Subcutaneous abdominal adipose tissue (tissue), 5 donors: ENCODE results near the gene RUNX3.

Experiments
- H3K27ac ChIP-seq: one replicate; pipeline ENCODE4 v1.7.0; 2013; ENCODE audit warnings: low read depth, mild to moderate bottlenecking, inconsistent platforms, low read length, moderate library complexity
- H3K27me3 ChIP-seq, 5 donors: one replicate each; pipeline ENCODE4 v1.7.0; 2013; ENCODE audit warnings: low read length in 5 of 5, inconsistent platforms in 1 of 5; ENCODE audit not compliant: control insufficient read depth in 5 of 5, insufficient read depth in 4 of 5
- H3K36me3 ChIP-seq, 5 donors: one replicate each; pipeline ENCODE4 v1.7.0; 2013; ENCODE audit warnings: low read length in 5 of 5; ENCODE audit not compliant: control insufficient read depth in 5 of 5, insufficient read depth in 5 of 5
- H3K4me1 ChIP-seq, 5 donors: one replicate each; pipeline ENCODE4 v1.7.0; 2013; ENCODE audit warnings: low read length in 5 of 5, mild to moderate bottlenecking in 3 of 5, moderate library complexity in 1 of 5; ENCODE audit not compliant: control insufficient read depth in 5 of 5, insufficient read depth in 5 of 5
- H3K4me3 ChIP-seq, 5 donors: one replicate each; pipeline ENCODE4 v1.7.0; 2013; ENCODE audit warnings: low read length in 5 of 5, low read depth in 1 of 5
- H3K9ac ChIP-seq, 5 donors: one replicate each; pipeline ENCODE4 v1.7.0; 2013; ENCODE audit warnings: low read length in 5 of 5, mild to moderate bottlenecking in 4 of 5, moderate library complexity in 3 of 5
- H3K9me3 ChIP-seq, 5 donors: one replicate each; pipeline ENCODE4 v1.7.0; 2013; ENCODE audit warnings: low read length in 5 of 5; ENCODE audit not compliant: control insufficient read depth in 5 of 5
- donor health status: healthy.
- donor health status: healthy.
- donor health status: healthy.
- donor health status: healthy.
- donor health status: healthy.

RUNX3 gene

GRCh38 chr1:24969596-24970398 lies 39.7 kb upstream of the RUNX3 start:
- Histone ChIP-seq H3K4me1 (peaks cover 0 to 5% (median 0%) of the 10 kb centered on the region in 5 donors), H3K27ac (no peak overlapping the region), H3K9me3 (peaks cover 0 to 8% (median 6%) of the 10 kb centered on the region in 5 donors), H3K4me3 (no peak overlapping the region), H3K9ac (no peak overlapping the region), H3K36me3 (no peaks in the 10 kb centered on the region), H3K27me3 (peaks cover 7 to 46% (median 25%) of the 10 kb centered on the region in 5 donors)

DNA sequence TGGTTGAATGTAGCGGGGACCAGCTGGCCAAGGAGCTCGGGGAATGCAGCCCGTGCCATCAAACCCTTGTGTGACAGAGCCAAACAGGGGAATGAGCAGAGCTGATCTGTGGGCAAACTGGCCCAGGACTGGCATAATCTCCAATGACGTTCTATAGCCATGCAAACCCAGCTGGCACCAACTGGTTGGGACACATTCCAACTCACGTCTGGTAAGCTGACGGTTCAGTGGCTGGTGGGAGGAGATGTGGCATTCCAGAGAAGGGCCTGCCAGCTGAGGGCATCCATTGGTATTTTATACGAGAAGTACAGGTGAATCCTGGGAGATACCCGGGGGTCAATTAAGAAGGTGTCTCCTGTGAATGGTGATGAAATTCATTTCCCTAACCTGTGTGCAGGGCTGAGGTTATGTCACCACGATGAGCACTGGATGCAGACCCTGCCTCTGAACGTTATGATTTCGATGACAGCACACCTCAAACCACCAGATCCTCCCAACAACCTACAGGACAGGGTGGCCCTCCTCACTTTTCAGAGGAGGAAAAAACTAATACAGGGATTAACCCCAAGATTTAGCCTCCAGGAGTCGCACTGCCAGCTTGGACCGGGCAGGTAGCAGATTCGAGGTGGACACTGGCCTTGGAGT lies 39.0 kb upstream of the RUNX3 start:
- peaks cover 0 to 5% (median 0%) of the 10 kb centered on the region in 5 donors for H3K4me1 ChIP-seq
- no peak overlapping the region for H3K27ac ChIP-seq
- peaks cover 7 to 46% (median 25%) of the 10 kb centered on the region in 5 donors for H3K27me3 ChIP-seq
- H3K36me3 ChIP-seq: no peaks in the 10 kb centered on the region
- no peak overlapping the region for H3K9ac ChIP-seq
- peaks cover 0 to 3% (median 0%) of the 10 kb centered on the region in 5 donors for H3K9me3 ChIP-seq
- no peak overlapping the region for H3K4me3 ChIP-seq

DNA sequence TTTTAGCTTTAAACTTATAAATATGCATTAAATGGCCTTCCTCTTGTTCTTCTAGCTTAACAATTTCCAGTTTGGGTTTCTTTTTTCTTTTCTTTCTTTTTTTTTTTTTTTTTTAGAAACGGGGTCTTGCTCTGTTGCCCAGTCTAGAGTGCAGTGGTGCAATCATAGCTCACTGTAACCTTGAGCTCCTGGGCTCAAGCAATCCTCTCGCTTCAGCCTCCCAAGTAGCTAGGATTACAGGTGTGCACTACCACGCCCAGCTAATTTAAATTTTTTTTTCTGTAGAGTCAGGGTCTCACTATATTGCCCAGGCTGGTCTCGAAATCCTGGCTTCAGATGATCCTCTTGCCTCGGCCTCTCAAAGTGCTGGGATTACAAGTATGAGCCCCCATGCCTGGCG lies 37.9 kb upstream of the RUNX3 start:
- Histone ChIP-seq H3K4me3 (no peak overlapping the region), H3K4me1 (peaks cover 0 to 5% (median 0%) of the 10 kb centered on the region in 5 donors), H3K27me3 (peaks cover 7 to 48% (median 28%) of the 10 kb centered on the region in 5 donors), H3K9me3 (no peaks in the 10 kb centered on the region), H3K9ac (no peak overlapping the region), H3K27ac (no peak overlapping the region), H3K36me3 (no peaks in the 10 kb centered on the region)

- H3K9me3 ChIP-seq: no peaks in the 10 kb centered on the region
- H3K9ac ChIP-seq: no peak overlapping the region
- no peaks in the 10 kb centered on the region for H3K36me3 ChIP-seq
- no peak overlapping the region for H3K27ac ChIP-seq
- no peak overlapping the region for H3K4me3 ChIP-seq
- peaks cover 0 to 5% (median 0%) of the 10 kb centered on the region in 5 donors for H3K4me1 ChIP-seq
- peaks cover 7 to 45% (median 29%) of the 10 kb centered on the region in 5 donors for H3K27me3 ChIP-seq
Measured at GRCh38 chr1:24967555-24967954, 37.5 kb upstream of the RUNX3 start.

DNA sequence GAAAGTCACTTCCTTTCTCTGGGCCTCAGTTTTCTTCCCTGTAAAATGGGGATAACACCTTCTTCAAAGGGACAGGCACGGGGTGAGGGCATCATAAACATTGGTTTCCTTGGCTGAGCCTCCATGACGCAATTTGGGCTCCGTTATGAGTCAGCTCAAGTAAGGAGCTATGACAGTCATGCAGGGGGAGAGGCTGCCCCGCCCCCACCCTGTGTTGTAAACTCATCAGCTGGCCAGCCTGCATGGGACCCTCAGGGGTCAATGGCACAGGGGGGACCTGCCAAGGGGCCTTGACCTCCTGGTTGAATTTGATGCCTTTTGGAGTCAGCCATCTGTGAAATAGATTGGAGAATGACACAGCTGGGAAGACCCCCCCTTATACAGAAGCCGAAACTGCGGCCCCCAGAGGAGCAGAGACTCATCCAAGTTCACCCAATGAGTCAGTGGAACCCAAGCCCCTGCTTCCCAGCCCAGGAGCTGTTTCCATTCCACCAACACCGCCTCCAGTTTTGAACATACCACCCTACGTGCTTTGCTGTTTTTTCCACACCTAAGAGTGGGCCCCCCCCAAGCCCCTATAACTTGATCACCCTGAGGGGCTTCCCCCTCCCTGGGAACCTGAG lies 36.8 kb upstream of the RUNX3 start:
- Histone ChIP-seq H3K27ac (no peak overlapping the region), H3K4me3 (no peak overlapping the region), H3K36me3 (no peaks in the 10 kb centered on the region), H3K27me3 (peaks cover 7 to 45% (median 30%) of the 10 kb centered on the region in 5 donors), H3K4me1 (peaks cover 0 to 5% (median 0%) of the 10 kb centered on the region in 5 donors), H3K9ac (no peak overlapping the region), H3K9me3 (no peaks in the 10 kb centered on the region)

DNA sequence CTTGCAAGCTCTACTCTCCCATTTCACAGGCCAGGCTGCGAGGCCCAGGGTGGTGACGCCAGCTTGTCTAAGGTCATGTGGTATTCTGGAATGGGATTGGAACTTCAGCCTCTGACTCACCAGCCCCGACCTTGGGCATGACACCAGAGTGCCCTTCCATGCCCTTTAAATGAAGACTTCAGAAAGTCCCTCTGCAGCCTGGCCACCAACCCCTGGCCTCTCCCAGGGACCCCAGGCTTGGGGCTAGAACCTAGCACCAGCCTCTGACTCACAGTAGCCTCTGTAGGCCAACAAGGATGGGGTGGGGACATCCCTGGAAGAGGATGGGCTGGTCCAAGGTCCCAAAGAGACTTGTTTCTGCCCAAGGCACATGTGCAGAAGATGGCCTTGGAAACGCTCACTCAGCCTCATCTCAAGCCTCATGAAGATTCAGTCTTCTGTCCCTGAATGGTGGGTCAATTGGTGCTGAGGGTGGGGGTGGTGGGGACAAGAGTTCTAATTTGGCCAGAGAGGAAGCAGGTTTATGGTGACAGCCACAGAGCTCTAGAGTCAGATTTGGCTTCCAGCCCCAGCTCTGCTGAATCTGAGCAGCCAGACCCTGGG lies 36.1 kb upstream of the RUNX3 start:
- peaks cover 9 to 44% (median 32%) of the 10 kb centered on the region in 5 donors for H3K27me3 ChIP-seq
- no peaks in the 10 kb centered on the region for H3K9me3 ChIP-seq
- H3K4me3 ChIP-seq: no peak overlapping the region
- H3K36me3 ChIP-seq: no peaks in the 10 kb centered on the region
- H3K4me1 ChIP-seq: peaks cover 0 to 5% (median 0%) of the 10 kb centered on the region in 5 donors
- H3K27ac ChIP-seq: no peak overlapping the region
- no peak overlapping the region for H3K9ac ChIP-seq

GRCh38 chr1:24965571-24965930 lies 35.5 kb upstream of the RUNX3 start:
- Histone ChIP-seq H3K4me1 (peaks cover 0 to 5% (median 0%) of the 10 kb centered on the region in 5 donors), H3K9me3 (no peaks in the 10 kb centered on the region), H3K4me3 (no peak overlapping the region), H3K27ac (no peak overlapping the region), H3K9ac (no peak overlapping the region), H3K27me3 (peaks cover 11 to 43% (median 28%) of the 10 kb centered on the region in 5 donors), H3K36me3 (no peaks in the 10 kb centered on the region)

DNA sequence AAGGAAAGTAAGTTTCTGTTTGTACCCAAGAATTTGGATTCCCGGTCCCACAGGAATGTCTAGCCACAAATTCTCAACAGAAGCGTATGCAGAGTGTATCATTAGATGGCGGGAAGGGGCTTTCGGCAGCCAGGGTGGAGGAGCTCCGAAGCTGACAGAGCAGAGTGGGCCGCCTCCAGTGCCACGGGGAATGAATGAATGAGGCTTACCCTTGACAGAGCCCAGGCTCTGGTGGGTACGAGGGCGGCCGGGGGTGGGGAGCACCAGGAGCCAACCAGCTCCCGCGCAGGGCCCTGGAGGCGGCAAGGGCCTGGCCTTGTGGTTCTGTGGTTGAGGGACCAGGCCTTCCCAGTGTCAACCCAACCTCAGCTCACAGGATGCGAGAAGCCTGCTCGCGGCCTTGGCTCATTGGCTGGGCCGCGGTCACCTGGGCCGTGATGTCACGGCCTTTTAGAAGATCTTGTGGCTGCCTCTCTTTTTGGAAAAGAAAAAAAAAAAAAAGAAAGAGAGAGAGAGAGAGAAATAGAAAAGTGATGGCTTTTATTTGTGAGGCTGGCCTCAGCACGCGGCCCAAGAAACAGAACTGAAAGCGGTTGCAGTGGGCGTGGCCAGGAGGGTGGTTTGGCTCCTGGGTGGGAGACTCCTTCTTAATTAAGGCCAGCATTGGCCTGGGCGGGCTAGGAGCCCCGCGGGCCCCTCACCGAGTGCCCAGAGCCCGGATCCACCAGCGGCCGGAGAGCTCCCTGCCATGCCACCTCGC lies 34.9 kb upstream of the RUNX3 start:
- no peak overlapping the region for H3K4me3 ChIP-seq
- H3K4me1 ChIP-seq: peaks cover 0 to 5% (median 0%) of the 10 kb centered on the region in 5 donors
- H3K27ac ChIP-seq: no peak overlapping the region
- no peaks in the 10 kb centered on the region for H3K9me3 ChIP-seq
- H3K27me3 ChIP-seq: peaks cover 11 to 43% (median 22%) of the 10 kb centered on the region in 5 donors
- no peak overlapping the region for H3K9ac ChIP-seq
- no peaks in the 10 kb centered on the region for H3K36me3 ChIP-seq

DNA sequence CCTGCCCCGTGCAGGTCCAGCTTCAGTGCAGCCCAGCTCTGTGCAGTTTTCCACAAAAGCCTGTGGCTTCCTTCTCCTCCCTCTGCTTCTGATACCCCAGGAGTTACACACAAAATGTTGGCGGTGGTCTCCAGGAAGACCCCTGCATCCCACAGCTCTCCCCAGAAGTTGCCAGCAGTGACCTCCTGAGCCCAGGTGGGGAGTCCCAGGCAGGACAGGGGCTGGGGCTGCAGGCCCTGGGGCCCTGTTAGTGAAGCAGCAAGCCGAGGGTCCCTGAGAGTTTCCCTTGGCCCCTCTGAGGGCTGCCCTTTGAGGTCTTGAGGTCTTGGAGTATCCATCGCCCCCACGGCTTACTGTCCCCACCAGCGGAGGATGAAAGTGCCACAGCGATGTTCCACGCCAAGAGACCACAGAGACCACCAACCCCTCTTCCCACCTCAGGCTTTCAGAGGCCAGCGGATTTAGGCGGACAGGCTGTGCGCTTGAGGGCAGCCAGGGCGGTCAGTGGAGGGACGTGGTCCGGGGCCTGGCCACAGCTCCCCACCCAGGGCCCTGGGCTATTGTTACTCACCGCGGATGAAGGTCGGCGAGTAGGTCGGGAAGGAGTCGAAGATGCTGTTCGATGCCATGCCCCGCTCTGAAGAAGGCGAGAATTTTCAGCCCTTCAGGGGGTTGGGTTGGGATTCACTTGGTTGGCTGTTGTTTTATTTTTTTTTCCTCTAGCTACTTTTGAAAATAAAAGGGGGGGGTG lies 34.0 kb upstream of the RUNX3 start:
- Histone ChIP-seq H3K9me3 (no peaks in the 10 kb centered on the region), H3K9ac (no peak overlapping the region), H3K27ac (no peak overlapping the region), H3K36me3 (no peaks in the 10 kb centered on the region), H3K4me3 (no peak overlapping the region), H3K27me3 (peaks cover 12 to 42% (median 21%) of the 10 kb centered on the region in 5 donors), H3K4me1 (peaks cover 0 to 5% (median 0%) of the 10 kb centered on the region in 5 donors)
